ENCODE results near the gene ADGRL1. TPM values are rescaled to one million over a fixed set of nuclear protein-coding genes. Genes with fewer than 3 reads are reported as not detected.

Gene ADGRL1
- total and polyA plus RNA-seq, 2 donors (not counting 3 experiments of a cell fraction or from before 2014, with no cell fraction given): 7.3 to 8.3 TPM

DNA sequence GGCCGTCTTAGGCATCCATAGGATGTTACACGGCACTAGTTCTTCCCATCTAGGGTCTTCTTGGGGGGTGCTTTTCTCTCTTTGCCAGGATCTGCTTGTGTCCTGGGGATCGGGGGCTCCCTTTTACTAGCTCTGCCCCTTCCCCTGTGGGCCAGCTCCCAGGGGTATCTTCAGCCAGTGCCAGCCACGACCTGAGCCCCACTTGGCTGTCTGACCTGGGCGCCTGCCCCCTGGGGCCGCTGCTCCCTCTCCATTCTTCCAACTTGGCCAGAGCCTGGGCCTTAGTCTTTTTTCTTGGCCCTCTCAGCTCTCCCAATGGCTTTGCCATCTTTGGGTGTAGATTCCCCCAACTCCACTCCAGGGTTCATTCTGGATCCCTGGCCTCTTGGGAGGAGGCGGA, 91.5 kb downstream of the ADGRL1 start:
- no peak for TF ChIP-seq MYC (IDR thresholded peaks at IDR 0.05; ENCODE audit: low read depth, low read length)
- TF ChIP-seq JUN (IDR thresholded peaks at IDR 0.05; ENCODE audit: borderline replicate concordance, insufficient read depth, insufficient read length, low read depth): no peak
- no peak for TF ChIP-seq POLR2A (IDR thresholded peaks at IDR 0.05; ENCODE audit: low read depth, low read length)
- no peak for TF ChIP-seq POLR2AphosphoS5 (IDR thresholded peaks at IDR 0.05; ENCODE audit: insufficient read depth, low read depth, low read length)
- TF ChIP-seq, protein P1, sequence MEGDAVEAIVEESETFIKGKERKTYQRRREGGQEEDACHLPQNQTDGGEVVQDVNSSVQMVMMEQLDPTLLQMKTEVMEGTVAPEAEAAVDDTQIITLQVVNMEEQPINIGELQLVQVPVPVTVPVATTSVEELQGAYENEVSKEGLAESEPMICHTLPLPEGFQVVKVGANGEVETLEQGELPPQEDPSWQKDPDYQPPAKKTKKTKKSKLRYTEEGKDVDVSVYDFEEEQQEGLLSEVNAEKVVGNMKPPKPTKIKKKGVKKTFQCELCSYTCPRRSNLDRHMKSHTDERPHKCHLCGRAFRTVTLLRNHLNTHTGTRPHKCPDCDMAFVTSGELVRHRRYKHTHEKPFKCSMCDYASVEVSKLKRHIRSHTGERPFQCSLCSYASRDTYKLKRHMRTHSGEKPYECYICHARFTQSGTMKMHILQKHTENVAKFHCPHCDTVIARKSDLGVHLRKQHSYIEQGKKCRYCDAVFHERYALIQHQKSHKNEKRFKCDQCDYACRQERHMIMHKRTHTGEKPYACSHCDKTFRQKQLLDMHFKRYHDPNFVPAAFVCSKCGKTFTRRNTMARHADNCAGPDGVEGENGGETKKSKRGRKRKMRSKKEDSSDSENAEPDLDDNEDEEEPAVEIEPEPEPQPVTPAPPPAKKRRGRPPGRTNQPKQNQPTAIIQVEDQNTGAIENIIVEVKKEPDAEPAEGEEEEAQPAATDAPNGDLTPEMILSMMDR (IDR thresholded peaks at IDR 0.05; ENCODE audit: extremely low read depth in 1 of 2, insufficient read depth in 1 of 2, low read depth in 1 of 2, low read length in 2 of 2): no peak
- no peak for TF ChIP-seq GATA2 (IDR thresholded peaks at IDR 0.05; ENCODE audit: insufficient read depth, insufficient read length, low read depth, low read length)
- no peak for TF ChIP-seq EZH2 (IDR thresholded peaks at IDR 0.05; ENCODE audit: borderline replicate concordance, low read depth, low read length, severe bottlenecking)
- no peak for TF ChIP-seq FOS (IDR thresholded peaks at IDR 0.05; ENCODE audit: borderline replicate concordance, insufficient read depth, low read length)
- TF ChIP-seq, protein P2, sequence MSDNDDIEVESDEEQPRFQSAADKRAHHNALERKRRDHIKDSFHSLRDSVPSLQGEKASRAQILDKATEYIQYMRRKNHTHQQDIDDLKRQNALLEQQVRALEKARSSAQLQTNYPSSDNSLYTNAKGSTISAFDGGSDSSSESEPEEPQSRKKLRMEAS (IDR thresholded peaks at IDR 0.05; ENCODE audit: insufficient read depth, insufficient read length): no peak

More for the DNA sequence above, 91.5 kb downstream of the ADGRL1 start:
- intact Hi-C loops (cut with micrococcal nuclease): loop anchor here (1.0 kb wide), 1 partner anchor 42 kb away; the partner anchor contains the start of gene MISP3
- BruUV-seq (replicated peaks): no TSS peak
- Histone ChIP-seq H3K9ac (replicated peaks; ENCODE audit: extremely low read depth, insufficient read depth, low read length) (no peak overlapping the region), H4K20me1 (replicated peaks; ENCODE audit: control insufficient read depth, extremely low read depth, insufficient read depth, low read length) (no peaks in the 10 kb centered on the region), H3K9me1 (replicated peaks; ENCODE audit: control insufficient read depth, extremely low read depth, insufficient read depth, low read length) (no peaks in the 10 kb centered on the region), H3K9me3 (replicated peaks; ENCODE audit: control insufficient read depth, insufficient read depth, low read length) (no peaks in the 10 kb centered on the region), H3K4me3 (replicated peaks in 1 of 3; ENCODE audit: insufficient read depth in 1 of 3, low read depth in 1 of 3, low read length in 3 of 3) (no peak overlapping the region), H3K4me2 (ENCODE audit: insufficient read depth, low read length) (no peak overlapping the region), H2AFZ (ENCODE audit: low read depth, low read length) (no peak overlapping the region), H3K27me3 (ENCODE audit: control insufficient read depth in 2 of 2, insufficient read depth in 2 of 2, low read length in 2 of 2) (no peaks in the 10 kb centered on the region), H3K27ac (ENCODE audit: insufficient read depth, low read depth, low read length) (no peak overlapping the region), H3K36me3 (ENCODE audit: control insufficient read depth in 2 of 2, extremely low read depth in 1 of 2, insufficient read depth in 2 of 2, low read length in 2 of 2) (no peaks in the 10 kb centered on the region), H3K4me1 (ENCODE audit: control insufficient read depth, extremely low read depth, insufficient read depth, low read length) (peaks cover 25% of the 10 kb centered on the region), H3K79me2 (ENCODE audit: control insufficient read depth, insufficient read depth, low read length) (peaks cover 30% of the 10 kb centered on the region)
- dilution Hi-C loops (cut with MboI; ENCODE audit: extremely low pct_ligation_motif_present, low sequenced_read_pairs): no loop called here
- CTCF ChIA-PET: interaction anchor here (0.7 to 4.8 kb wide), 13 partner anchors 15 to 235 kb away, joined by 3 to 27 read pairs (median 3); partner anchors contain the start of genes ASF1B and IL27RA
- FAIRE-seq (no peak), DNase-seq (ENCODE audit: low read depth, low spot score) (no peak)
- POLR2A ChIA-PET: no interaction called here
